Upper lobe of left lung (tissue), 4 donors: Measurements from ENCODE around the gene RABEP2.

Source experiments
- CTCF ChIP-seq, 6 experiments: fragments of 450-650 bp in 4 of 6; fragments of 200-600 bp in 2 of 6; sonication (generic) in 2 of 6; IDR thresholded peaks; one replicate each; pipeline ENCODE4 v1.5.1; 2016 to 2019; ENCODE audit warnings: antibody characterized with exemption in 6 of 6
- EP300 ChIP-seq, 4 donors: sonication (generic); formaldehyde crosslinking; IDR thresholded peaks; one replicate each; pipeline ENCODE4 v1.5.1; 2017; ENCODE audit warnings: antibody characterized with exemption in 4 of 4, control low read depth in 2 of 4
- POLR2A ChIP-seq, 4 donors: fragments of 450-650 bp; IDR thresholded peaks; one replicate each; pipeline ENCODE4 v1.5.1; 2016 to 2017; ENCODE audit warnings: antibody characterized with exemption in 4 of 4, mild to moderate bottlenecking in 2 of 4
- POLR2AphosphoS5 ChIP-seq, 2 donors: sonication (generic); formaldehyde crosslinking; IDR thresholded peaks; one replicate each; pipeline ENCODE4 v1.5.1; 2017; ENCODE audit warnings: antibody characterized with exemption in 2 of 2

GRCh38 chr16:28858421-28858820 is 66.6 kb downstream of the RABEP2 start:
- no peak for TF ChIP-seq EP300 (IDR thresholded peaks at IDR 0.05)
- no peak for TF ChIP-seq CTCF (IDR thresholded peaks at IDR 0.05)
- no peak for TF ChIP-seq POLR2AphosphoS5 (IDR thresholded peaks at IDR 0.05)
- no peak for TF ChIP-seq POLR2A (IDR thresholded peaks at IDR 0.05)
